HT1080 (cell line): ENCODE data around the gene SMAD3. TPM values are rescaled to one million over a fixed set of nuclear protein-coding genes. Genes with fewer than 3 reads are reported as not detected.
A peak's percentile ranks its signal among the peaks of the same experiment; 100 is the strongest.

ENCODE experiments used
- DNase-seq: peaks from one replicate; pipeline ENCODE4 v3.0.0-alpha.2; 2015; ENCODE audit warnings: low read depth
- total RNA-seq: library from RNA; depleted of rRNA; stranded (reverse); fragments of >200 nt; shearing (Covaris generic); gene quantifications from 2 replicates; pipeline ENCODE4 v1.2.3, GENCODE V29; 2014

SMAD3 gene
- total RNA-seq, 1 experiment from 2014 or later, result 39.2 TPM

GRCh38 chr15:67194171-67195114, 129.0 kb downstream of the SMAD3 start:
- DNase-seq, result no peak

- DNase-seq, result no peak
These were observed 129.9 kb downstream of the SMAD3 start for GRCh38 chr15:67195305-67195704.

GRCh38 chr15:67196222-67196621, 130.8 kb downstream of the SMAD3 start:
- no peak for DNase-seq

GRCh38 chr15:67196672-67197363, 131.4 kb downstream of the SMAD3 start:
- peak; percentile 73 for DNase-seq

- no peak for DNase-seq
These were observed 131.9 kb downstream of the SMAD3 start for GRCh38 chr15:67197364-67197695.

GRCh38 chr15:67198157-67198754, 132.9 kb downstream of the SMAD3 start:
- no peak for DNase-seq

GRCh38 chr15:67199391-67199790, 134.0 kb downstream of the SMAD3 start:
- DNase-seq, result no peak

- no peak for DNase-seq
These were observed 134.7 kb downstream of the SMAD3 start for GRCh38 chr15:67199881-67200763.

- DNase-seq, result peak; percentile 54
These were observed 135.7 kb downstream of the SMAD3 start for GRCh38 chr15:67201136-67201535.

- DNase-seq, result no peak
These were observed 136.7 kb downstream of the SMAD3 start for GRCh38 chr15:67202091-67202490.

- no peak for DNase-seq
These were observed 137.6 kb downstream of the SMAD3 start for GRCh38 chr15:67202991-67203390.

GRCh38 chr15:67207555-67208207, 142.3 kb downstream of the SMAD3 start:
- DNase-seq, result no peak

GRCh38 chr15:67208396-67208795, 143.0 kb downstream of the SMAD3 start:
- no peak for DNase-seq

GRCh38 chr15:67210555-67211168, 145.3 kb downstream of the SMAD3 start:
- DNase-seq, result no peak

GRCh38 chr15:67212684-67213367, 147.4 kb downstream of the SMAD3 start:
- DNase-seq, result no peak

- DNase-seq, result no peak
These were observed 149.7 kb downstream of the SMAD3 start for GRCh38 chr15:67215102-67215501.

- DNase-seq, result no peak
These were observed 151.5 kb downstream of the SMAD3 start for GRCh38 chr15:67216859-67217258.

GRCh38 chr15:67218428-67218827, 153.0 kb downstream of the SMAD3 start:
- no peak for DNase-seq

- no peak for DNase-seq
These were observed 153.9 kb downstream of the SMAD3 start for GRCh38 chr15:67219288-67219687.

GRCh38 chr15:67224889-67225288, 159.5 kb downstream of the SMAD3 start:
- no peak for DNase-seq
